Kidney epithelial cell (primary cell): ENCODE measurements around the gene PLCB1. TPM values are rescaled to one million over a fixed set of nuclear protein-coding genes. Genes with fewer than 3 reads are reported as not detected.

Experiments used
- DNase-seq: peaks from one replicate; pipeline ENCODE4 v3.0.0-alpha.2; 2010; ENCODE audit warnings: low read depth
- H3K27me3 ChIP-seq: 2 replicates; pipeline ENCODE4 v1.6.0; 2011; ENCODE audit warnings: low read length; ENCODE audit not compliant: control insufficient read depth, insufficient read depth
- H3K36me3 ChIP-seq: 2 replicates; pipeline ENCODE4 v1.5.1; 2011; ENCODE audit warnings: low read length; ENCODE audit not compliant: control insufficient read depth, insufficient read depth
- H3K4me3 ChIP-seq: 2 replicates; pipeline ENCODE4 v1.5.1; 2011; ENCODE audit warnings: low read depth, mild to moderate bottlenecking, control low read depth, low read length
- CTCF ChIP-seq: IDR thresholded peaks from 2 replicates; pipeline ENCODE4 v1.5.1; 2011; ENCODE audit warnings: mild to moderate bottlenecking, moderate library complexity, low read length, control low read depth, inconsistent platforms; ENCODE audit not compliant: insufficient read depth, poor library complexity, severe bottlenecking
- total RNA-seq: library from RNA; depleted of rRNA; stranded (reverse); fragments of >200 nt; gene quantifications from 2 replicates; pipeline ENCODE4 v1.2.3, GENCODE V29; 2015

The PLCB1 gene
- total RNA-seq, 1 donor from 2014 or later = 5.1 TPM

GRCh38 chr20:8166730-8167129 lies 34.7 kb downstream of the PLCB1 start:
- no peaks in the 10 kb centered on the region for H3K27me3 ChIP-seq
- TF ChIP-seq CTCF = no peak

GRCh38 chr20:8168785-8169288 lies 36.8 kb downstream of the PLCB1 start:
- no peak for TF ChIP-seq CTCF
- DNase-seq = no peak
- Histone ChIP-seq H3K4me3 (no peak overlapping the region), H3K27me3 (no peaks in the 10 kb centered on the region), H3K36me3 (no peaks in the 10 kb centered on the region)

More at GRCh38 chr20:8166730-8167129, 34.7 kb downstream of the PLCB1 start:
- DNase-seq = no peak
- Histone ChIP-seq H3K36me3 (no peaks in the 10 kb centered on the region), H3K4me3 (no peak overlapping the region)

- TF ChIP-seq CTCF = no peak
- Histone ChIP-seq H3K36me3 (no peaks in the 10 kb centered on the region), H3K27me3 (no peaks in the 10 kb centered on the region), H3K4me3 (no peak overlapping the region)
- DNase-seq = no peak
Measured at GRCh38 chr20:8170921-8171320, 38.9 kb downstream of the PLCB1 start.

- no peaks in the 10 kb centered on the region for H3K36me3 ChIP-seq
- H3K27me3 ChIP-seq = no peaks in the 10 kb centered on the region
- DNase-seq = no peak
- no peak overlapping the region for H3K4me3 ChIP-seq
- TF ChIP-seq CTCF = no peak
Measured at GRCh38 chr20:8172191-8172590, 40.1 kb downstream of the PLCB1 start.

GRCh38 chr20:8175741-8176675 lies 43.9 kb downstream of the PLCB1 start:
- no peak for DNase-seq
- H3K4me3 ChIP-seq = no peak overlapping the region
- no peaks in the 10 kb centered on the region for H3K36me3 ChIP-seq
- no peak for TF ChIP-seq CTCF
- no peaks in the 10 kb centered on the region for H3K27me3 ChIP-seq
